BLaER1 (cell line): ENCODE results near the gene REEP2.

Experiments
- H3K27ac ChIP-seq: shearing (Covaris generic); formaldehyde crosslinking; 2 replicates; pipeline ENCODE4 v1.8.1; 2022
- H3K27me3 ChIP-seq: shearing (Covaris generic); formaldehyde crosslinking; 2 replicates; pipeline ENCODE4 v1.8.1; 2022
- H3K36me3 ChIP-seq: shearing (Covaris generic); formaldehyde crosslinking; 2 replicates; pipeline ENCODE4 v1.8.1; 2022
- H3K4me1 ChIP-seq: shearing (Covaris generic); formaldehyde crosslinking; 2 replicates; pipeline ENCODE4 v1.8.1; 2022
- H3K4me2 ChIP-seq: shearing (Covaris generic); formaldehyde crosslinking; 2 replicates; pipeline ENCODE4 v1.8.1; 2022
- H3K4me3 ChIP-seq: shearing (Covaris generic); formaldehyde crosslinking; 2 replicates; pipeline ENCODE4 v1.8.1; 2022
- H3K9ac ChIP-seq: shearing (Covaris generic); formaldehyde crosslinking; 2 replicates; pipeline ENCODE4 v1.8.1; 2022
- H3K9me3 ChIP-seq: shearing (Covaris generic); formaldehyde crosslinking; 2 replicates; pipeline ENCODE4 v1.8.1; 2022
- H4K20me1 ChIP-seq: shearing (Covaris generic); formaldehyde crosslinking; 2 replicates; pipeline ENCODE4 v1.8.1; 2022
- Cebpa-rat ChIP-seq: shearing (Covaris generic); IDR thresholded peaks from 2 replicates; pipeline ENCODE4 v1.8.1; 2022

The REEP2 gene

GRCh38 chr5:138495351-138495750 is 56.5 kb downstream of the REEP2 start:
- H3K4me3 ChIP-seq: no peak overlapping the region
- no peaks in the 10 kb centered on the region for H3K36me3 ChIP-seq
- no peaks in the 10 kb centered on the region for H3K27me3 ChIP-seq
- no peak overlapping the region for H3K27ac ChIP-seq
- no peak for TF ChIP-seq Cebpa-rat
- no peak overlapping the region for H3K9ac ChIP-seq
- no peak overlapping the region for H3K4me2 ChIP-seq
- no peaks in the 10 kb centered on the region for H3K9me3 ChIP-seq
- no peaks in the 10 kb centered on the region for H4K20me1 ChIP-seq
- peaks cover 34% of the 10 kb centered on the region for H3K4me1 ChIP-seq
